Mammary epithelial cell (primary cell): ENCODE results near the gene CHN2.

ENCODE experiments used
- CTCF ChIP-seq, 2 donors: IDR thresholded peaks in 1 of 2; conservative IDR thresholded peaks in 1 of 2; 2 replicates each; pipeline ENCODE4 v1.5.1; 2011 to 2012; ENCODE audit warnings: inconsistent platforms in 2 of 2, low read length in 2 of 2, mild to moderate bottlenecking in 2 of 2, control low read depth in 1 of 2, low read depth in 1 of 2; ENCODE audit not compliant: insufficient read depth in 1 of 2; ENCODE audit errors: extremely low read depth in 1 of 2
- EZH2 ChIP-seq: IDR thresholded peaks from 2 replicates; pipeline ENCODE4 v1.6.1; 2012; ENCODE audit warnings: low read length, inconsistent platforms, borderline replicate concordance

DNA sequence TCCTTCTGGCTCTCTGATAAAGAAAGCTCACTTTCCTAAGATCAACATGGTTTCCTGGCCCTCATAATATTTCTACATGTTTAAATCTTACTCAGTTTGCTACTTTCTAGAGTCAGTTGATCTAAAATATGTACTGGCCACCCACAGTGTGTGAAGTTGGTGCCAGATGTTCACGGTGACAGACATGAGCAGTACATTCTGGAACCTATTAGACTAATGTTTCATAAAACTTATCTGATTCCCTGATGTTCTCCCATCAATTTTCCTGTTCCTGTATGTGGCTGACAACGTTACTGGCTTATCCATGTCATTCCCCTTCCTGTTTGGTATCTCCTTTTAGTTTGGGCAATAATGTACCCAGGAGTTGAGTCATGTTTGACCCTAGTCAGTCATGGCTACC, 34.5 kb upstream of the CHN2 start:
- TF ChIP-seq CTCF (conservative IDR thresholded peaks at IDR 0.05 in 1 of 2, IDR thresholded peaks at IDR 0.05 in 1 of 2; ENCODE audit: extremely low read depth in 1 of 2, insufficient read depth in 1 of 2, low read depth in 1 of 2, low read length in 2 of 2): no peak
- TF ChIP-seq EZH2: no peak
